Measurements from ENCODE around the gene STAG2. TPM values are rescaled to one million over a fixed set of nuclear protein-coding genes. Genes with fewer than 3 reads are reported as not detected.

The STAG2 gene
- total and polyA plus RNA-seq, 2 donors (not counting 3 experiments of a cell fraction or from before 2014, with no cell fraction given) = 12.7 to 55.9 TPM

GRCh38 chrX:123989235-123989634 is 27.7 kb downstream of the STAG2 start:
- no peak for DNase-seq (ENCODE audit: low read depth, low spot score)
- BruUV-seq (replicated peaks) = no TSS peak
- no peak overlapping the region for H3K9ac ChIP-seq (replicated peaks; ENCODE audit: extremely low read depth, insufficient read depth, low read length)
- H2AFZ ChIP-seq (ENCODE audit: low read depth, low read length) = no peak overlapping the region
- H3K9me3 ChIP-seq (replicated peaks; ENCODE audit: control insufficient read depth, insufficient read depth, low read length) = no peaks in the 10 kb centered on the region
- H3K79me2 ChIP-seq (ENCODE audit: control insufficient read depth, insufficient read depth, low read length) = peaks cover 81% of the 10 kb centered on the region
- intact Hi-C loops (cut with micrococcal nuclease) (no loop called here), dilution Hi-C loops (cut with MboI; ENCODE audit: extremely low pct_ligation_motif_present, low sequenced_read_pairs) (no loop called here)
- H3K4me1 ChIP-seq (ENCODE audit: control insufficient read depth, extremely low read depth, insufficient read depth, low read length) = peaks cover 8% of the 10 kb centered on the region
- POLR2A ChIA-PET = no interaction called here
- no peak for TF ChIP-seq POLR2AphosphoS5 (IDR thresholded peaks at IDR 0.05; ENCODE audit: insufficient read depth, low read depth, low read length)
- no peak for TF ChIP-seq GATA2 (IDR thresholded peaks at IDR 0.05; ENCODE audit: insufficient read depth, insufficient read length, low read depth, low read length)
- H3K4me3 ChIP-seq (replicated peaks in 1 of 3; ENCODE audit: insufficient read depth in 1 of 3, low read depth in 1 of 3, low read length in 3 of 3) = no peak overlapping the region
- no peaks in the 10 kb centered on the region for H3K9me1 ChIP-seq (replicated peaks; ENCODE audit: control insufficient read depth, extremely low read depth, insufficient read depth, low read length)
- H3K27ac ChIP-seq (ENCODE audit: insufficient read depth, low read depth, low read length) = no peak overlapping the region
- H3K4me2 ChIP-seq (ENCODE audit: insufficient read depth, low read length) = no peak overlapping the region
- CTCF ChIA-PET = no interaction called here
- no peaks in the 10 kb centered on the region for H3K36me3 ChIP-seq (ENCODE audit: control insufficient read depth in 2 of 2, extremely low read depth in 1 of 2, insufficient read depth in 2 of 2, low read length in 2 of 2)
- FAIRE-seq = no peak
- H3K27me3 ChIP-seq (ENCODE audit: control insufficient read depth in 2 of 2, insufficient read depth in 2 of 2, low read length in 2 of 2) = no peaks in the 10 kb centered on the region
- no peaks in the 10 kb centered on the region for H4K20me1 ChIP-seq (replicated peaks; ENCODE audit: control insufficient read depth, extremely low read depth, insufficient read depth, low read length)

GRCh38 chrX:123990169-123990568 is 28.7 kb downstream of the STAG2 start:
- intact Hi-C loops (cut with micrococcal nuclease) = no loop called here
- Histone ChIP-seq H3K4me1 (ENCODE audit: control insufficient read depth, extremely low read depth, insufficient read depth, low read length) (peaks cover 9% of the 10 kb centered on the region), H3K9me1 (replicated peaks; ENCODE audit: control insufficient read depth, extremely low read depth, insufficient read depth, low read length) (no peaks in the 10 kb centered on the region), H3K27me3 (ENCODE audit: control insufficient read depth in 2 of 2, insufficient read depth in 2 of 2, low read length in 2 of 2) (no peaks in the 10 kb centered on the region), H3K4me3 (replicated peaks in 1 of 3; ENCODE audit: insufficient read depth in 1 of 3, low read depth in 1 of 3, low read length in 3 of 3) (no peak overlapping the region), H3K36me3 (ENCODE audit: control insufficient read depth in 2 of 2, extremely low read depth in 1 of 2, insufficient read depth in 2 of 2, low read length in 2 of 2) (no peaks in the 10 kb centered on the region), H3K9ac (replicated peaks; ENCODE audit: extremely low read depth, insufficient read depth, low read length) (no peak overlapping the region), H3K27ac (ENCODE audit: insufficient read depth, low read depth, low read length) (no peak overlapping the region), H4K20me1 (replicated peaks; ENCODE audit: control insufficient read depth, extremely low read depth, insufficient read depth, low read length) (peaks cover 3% of the 10 kb centered on the region), H2AFZ (ENCODE audit: low read depth, low read length) (no peak overlapping the region), H3K9me3 (replicated peaks; ENCODE audit: control insufficient read depth, insufficient read depth, low read length) (no peaks in the 10 kb centered on the region), H3K4me2 (ENCODE audit: insufficient read depth, low read length) (no peak overlapping the region), H3K79me2 (ENCODE audit: control insufficient read depth, insufficient read depth, low read length) (peaks cover 82% of the 10 kb centered on the region)
- dilution Hi-C loops (cut with MboI; ENCODE audit: extremely low pct_ligation_motif_present, low sequenced_read_pairs) = no loop called here
- FAIRE-seq = no peak
- ChIA-PET POLR2A (no interaction called here), CTCF (interaction anchor here (1.0 kb wide), 1 partner anchor 13 kb away, joined by 5 read pairs; no protein-coding TSS in a partner anchor)
- no peak for DNase-seq (ENCODE audit: low read depth, low spot score)
- TF ChIP-seq POLR2AphosphoS5 (IDR thresholded peaks at IDR 0.05; ENCODE audit: insufficient read depth, low read depth, low read length) = no peak
- no peak for TF ChIP-seq GATA2 (IDR thresholded peaks at IDR 0.05; ENCODE audit: insufficient read depth, insufficient read length, low read depth, low read length)
- no peak for TF ChIP-seq JUN (IDR thresholded peaks at IDR 0.05; ENCODE audit: borderline replicate concordance, insufficient read depth, insufficient read length, low read depth)
- no peak for TF ChIP-seq FOS (IDR thresholded peaks at IDR 0.05; ENCODE audit: borderline replicate concordance, insufficient read depth, low read length)
- no peak for TF ChIP-seq POLR2A (IDR thresholded peaks at IDR 0.05; ENCODE audit: low read depth, low read length)
- TF ChIP-seq, protein P1, sequence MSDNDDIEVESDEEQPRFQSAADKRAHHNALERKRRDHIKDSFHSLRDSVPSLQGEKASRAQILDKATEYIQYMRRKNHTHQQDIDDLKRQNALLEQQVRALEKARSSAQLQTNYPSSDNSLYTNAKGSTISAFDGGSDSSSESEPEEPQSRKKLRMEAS (IDR thresholded peaks at IDR 0.05; ENCODE audit: insufficient read depth, insufficient read length) = no peak
- TF ChIP-seq CTCF (IDR thresholded peaks at IDR 0.05; ENCODE audit: extremely low read depth in 1 of 2, insufficient read depth in 1 of 2, low read depth in 1 of 2, low read length in 2 of 2) = no peak
- no peak for TF ChIP-seq MYC (IDR thresholded peaks at IDR 0.05; ENCODE audit: low read depth, low read length)
- TF ChIP-seq EZH2 (IDR thresholded peaks at IDR 0.05; ENCODE audit: borderline replicate concordance, low read depth, low read length, severe bottlenecking) = no peak
- no TSS peak for BruUV-seq (replicated peaks)

All from endothelial cell of umbilical vein (primary cell).